Upper lobe of left lung (tissue), 6 donors: ENCODE results near the gene PFKP. TPM values are rescaled to one million over a fixed set of nuclear protein-coding genes. Genes with fewer than 3 reads are reported as not detected.

ENCODE experiments used
- ATAC-seq, 2 donors: fragments of 200-7000 bp; cut with Tn5 transposase; one replicate each; pipeline ENCODE4 v1.9.1; 2022; ENCODE audit warnings: mild to moderate bottlenecking in 2 of 2, moderate library complexity in 2 of 2; ENCODE audit not compliant: low FRiP score in 2 of 2
- DNase-seq, 2 donors: peaks; one replicate each; pipeline ENCODE4 v3.0.0-alpha.2; 2019 to 2020
- H3K27ac ChIP-seq, 4 donors: fragments of 200-600 bp; sonication (generic); one replicate each; pipeline ENCODE4 v1.5.1; 2016 to 2019
- H3K27me3 ChIP-seq, 4 donors: fragments of 200-600 bp; sonication (generic); one replicate each; pipeline ENCODE4 v1.5.1; 2017 to 2019
- H3K36me3 ChIP-seq, 4 donors: fragments of 200-600 bp; sonication (generic); one replicate each; pipeline ENCODE4 v1.5.1; 2016 to 2019
- H3K4me1 ChIP-seq, 4 donors: fragments of 200-600 bp; sonication (generic); one replicate each; pipeline ENCODE4 v1.5.1; 2018 to 2019
- H3K4me3 ChIP-seq, 4 donors: fragments of 200-600 bp; sonication (generic); one replicate each; pipeline ENCODE4 v1.5.1; 2017 to 2019; ENCODE audit warnings: mild to moderate bottlenecking in 2 of 4, moderate library complexity in 1 of 4
- H3K9me3 ChIP-seq, 4 donors: fragments of 200-600 bp; sonication (generic); one replicate each; pipeline ENCODE4 v1.5.1; 2018 to 2019
- CTCF ChIP-seq, 6 experiments: fragments of 450-650 bp in 4 of 6; fragments of 200-600 bp in 2 of 6; sonication (generic) in 2 of 6; IDR thresholded peaks; one replicate each; pipeline ENCODE4 v1.5.1; 2016 to 2019; ENCODE audit warnings: antibody characterized with exemption in 6 of 6
- EP300 ChIP-seq, 4 donors: sonication (generic); formaldehyde crosslinking; IDR thresholded peaks; one replicate each; pipeline ENCODE4 v1.5.1; 2017; ENCODE audit warnings: antibody characterized with exemption in 4 of 4, control low read depth in 2 of 4
- POLR2A ChIP-seq, 4 donors: fragments of 450-650 bp; IDR thresholded peaks; one replicate each; pipeline ENCODE4 v1.5.1; 2016 to 2017; ENCODE audit warnings: antibody characterized with exemption in 4 of 4, mild to moderate bottlenecking in 2 of 4
- POLR2AphosphoS5 ChIP-seq, 2 donors: sonication (generic); formaldehyde crosslinking; IDR thresholded peaks; one replicate each; pipeline ENCODE4 v1.5.1; 2017; ENCODE audit warnings: antibody characterized with exemption in 2 of 2
- WGBS, 2 donors: methylation state at CpG; one replicate each; pipeline ENCODE4 v1.1.5; 2017 to 2018; 5-methylcytosine and 5-hydroxymethylcytosine counted together
- total RNA-seq, 6 donors: library from RNA; depleted of rRNA in 4 of 6; stranded (reverse); fragments of >200 nt in 4 of 6; gene quantifications; one replicate each; pipeline versions ENCODE4 v1.1.0 to v1.2.1, GENCODE V29; 2016 to 2021
- donor health status: DM: no; HTN: no; CAD: no; lungs with moderate emphysema.
- donor health status: DM: no; HTN: yes; CAD: no; lungs with severe emphysema.

Gene PFKP
- total RNA-seq, 6 donors from 2014 or later: 18.9 to 42.1 (median 30.8) TPM

GRCh38 chr10:3023892-3024291 is 43.5 kb upstream of the PFKP start:
- 81 to 82% methylated on average over 2 of the region's 2 CpGs for WGBS, 2 donors
- no peaks in the 10 kb centered on the region for H3K36me3 ChIP-seq
- no peak for DNase-seq
- no peak for TF ChIP-seq EP300 (IDR thresholded peaks at IDR 0.05)
- TF ChIP-seq CTCF (IDR thresholded peaks at IDR 0.05): no peak
- no peak for TF ChIP-seq POLR2A (IDR thresholded peaks at IDR 0.05)
- no peak for TF ChIP-seq POLR2AphosphoS5 (IDR thresholded peaks at IDR 0.05)
- no peak overlapping the region for H3K4me3 ChIP-seq
- no peak for ATAC-seq
- H3K4me1 ChIP-seq: no peaks in the 10 kb centered on the region
- H3K27me3 ChIP-seq: no peaks in the 10 kb centered on the region
- H3K9me3 ChIP-seq: no peaks in the 10 kb centered on the region
- no peak overlapping the region for H3K27ac ChIP-seq

- H3K4me1 ChIP-seq: no peaks in the 10 kb centered on the region
- no peaks in the 10 kb centered on the region for H3K9me3 ChIP-seq
- no peak overlapping the region for H3K4me3 ChIP-seq
- no peak for DNase-seq
- no peak for ATAC-seq
- H3K27me3 ChIP-seq: no peaks in the 10 kb centered on the region
- no peak overlapping the region for H3K27ac ChIP-seq
- H3K36me3 ChIP-seq: no peaks in the 10 kb centered on the region
- WGBS, 2 donors: 64 to 65% methylated on average over 6 of the region's 6 CpGs
- no peak for TF ChIP-seq POLR2A (IDR thresholded peaks at IDR 0.05)
Measured at GRCh38 chr10:3025026-3025683, 42.2 kb upstream of the PFKP start.

GRCh38 chr10:3027866-3028265 is 39.5 kb upstream of the PFKP start:
- ATAC-seq (no peak), DNase-seq (no peak)
- Histone ChIP-seq H3K36me3 (no peaks in the 10 kb centered on the region), H3K4me1 (no peaks in the 10 kb centered on the region), H3K27ac (no peak overlapping the region), H3K4me3 (no peak overlapping the region), H3K27me3 (no peaks in the 10 kb centered on the region), H3K9me3 (no peaks in the 10 kb centered on the region)
- no peak for TF ChIP-seq POLR2A (IDR thresholded peaks at IDR 0.05)
- no peak for TF ChIP-seq POLR2AphosphoS5 (IDR thresholded peaks at IDR 0.05)
- TF ChIP-seq CTCF (IDR thresholded peaks at IDR 0.05): no peak
- no peak for TF ChIP-seq EP300 (IDR thresholded peaks at IDR 0.05)
- 55 to 67% methylated on average over 3 of the region's 3 CpGs for WGBS, 2 donors

GRCh38 chr10:3028441-3028840 is 38.9 kb upstream of the PFKP start:
- no peak for DNase-seq
- 88 to 91% methylated on average over 11 of the region's 11 CpGs for WGBS, 2 donors
- no peaks in the 10 kb centered on the region for H3K27me3 ChIP-seq
- H3K27ac ChIP-seq: no peak overlapping the region
- no peak for ATAC-seq
- TF ChIP-seq EP300 (IDR thresholded peaks at IDR 0.05): no peak
- no peak for TF ChIP-seq POLR2AphosphoS5 (IDR thresholded peaks at IDR 0.05)
- TF ChIP-seq CTCF (IDR thresholded peaks at IDR 0.05): no peak
- TF ChIP-seq POLR2A (IDR thresholded peaks at IDR 0.05): no peak
- no peaks in the 10 kb centered on the region for H3K4me1 ChIP-seq
- H3K9me3 ChIP-seq: no peaks in the 10 kb centered on the region
- H3K4me3 ChIP-seq: no peak overlapping the region
- no peaks in the 10 kb centered on the region for H3K36me3 ChIP-seq

GRCh38 chr10:3030765-3031164 is 36.6 kb upstream of the PFKP start:
- WGBS, 2 donors: 66 to 67% methylated on average over 5 of the region's 5 CpGs
- no peak for TF ChIP-seq EP300 (IDR thresholded peaks at IDR 0.05)
- Histone ChIP-seq H3K36me3 (no peaks in the 10 kb centered on the region), H3K27ac (no peak overlapping the region), H3K4me3 (no peak overlapping the region), H3K27me3 (no peaks in the 10 kb centered on the region), H3K9me3 (no peaks in the 10 kb centered on the region), H3K4me1 (no peaks in the 10 kb centered on the region)
- ATAC-seq: no peak
- no peak for DNase-seq

GRCh38 chr10:3031490-3031889 is 35.9 kb upstream of the PFKP start:
- 62 to 73% methylated on average over 4 of the region's 4 CpGs for WGBS, 2 donors
- Histone ChIP-seq H3K9me3 (no peaks in the 10 kb centered on the region), H3K4me3 (no peak overlapping the region), H3K4me1 (no peaks in the 10 kb centered on the region), H3K27ac (no peak overlapping the region), H3K27me3 (no peaks in the 10 kb centered on the region), H3K36me3 (no peaks in the 10 kb centered on the region)
- ATAC-seq: no peak
- DNase-seq: no peak
- TF ChIP-seq EP300 (IDR thresholded peaks at IDR 0.05): no peak
- no peak for TF ChIP-seq CTCF (IDR thresholded peaks at IDR 0.05)
- TF ChIP-seq POLR2A (IDR thresholded peaks at IDR 0.05): no peak
- TF ChIP-seq POLR2AphosphoS5 (IDR thresholded peaks at IDR 0.05): no peak
